Stimulated activated CD4-positive, alpha-beta T cell treated with anti-CD3 and anti-CD28 coated beads, Interleukin-2, amount 100 ng/mL, for 24 hours (primary cell): ENCODE measurements around the gene AOX1.
A peak's percentile ranks its signal among the peaks of the same experiment; 100 is the strongest.
"Not testable (repeated sequence)": the region's sequence is repeated elsewhere in the genome, so short reads cannot be mapped to it uniquely, and the experiment has no call there.

Source experiments
- DNase-seq, 2 donors: peaks; one replicate each; pipeline ENCODE4 v3.0.0-alpha.2; 2020

Gene AOX1

GRCh38 chr2:200585730-200586643, at the start of gene AOX1:
TSS of gene AOX1 (plus strand) at chr2:200586014. CDS start at chr2:200586109, 95 bp downstream.
- DNase-seq: peak in 1 of 2 donors; percentile 35

- no peak for DNase-seq
Observed at GRCh38 chr2:200538139-200538538, 47.7 kb upstream of the AOX1 start.

GRCh38 chr2:200540793-200541192, 45.0 kb upstream of the AOX1 start:
- DNase-seq: no peak

GRCh38 chr2:200566596-200566995, 19.2 kb upstream of the AOX1 start:
- DNase-seq: not testable (repeated sequence)

- no peak for DNase-seq
Observed at GRCh38 chr2:200567932-200568331, 17.9 kb upstream of the AOX1 start.

- DNase-seq: no peak
Observed at GRCh38 chr2:200575957-200576356, 9.9 kb upstream of the AOX1 start.

- no peak for DNase-seq
Observed at GRCh38 chr2:200577027-200577426, 8.8 kb upstream of the AOX1 start.

GRCh38 chr2:200578778-200579177, 7.0 kb upstream of the AOX1 start:
- no peak for DNase-seq

- DNase-seq: no peak
Observed at GRCh38 chr2:200584639-200585038, 1.2 kb upstream of the AOX1 start.

- DNase-seq: no peak
Observed at GRCh38 chr2:200585340-200585729, 479 bp upstream of the AOX1 start.

GRCh38 chr2:200586644-200586975, 796 bp downstream of the AOX1 start:
- no peak for DNase-seq

GRCh38 chr2:200587007-200587616, 1.3 kb downstream of the AOX1 start:
- DNase-seq: no peak

GRCh38 chr2:200588076-200588678, 2.4 kb downstream of the AOX1 start:
- no peak for DNase-seq

GRCh38 chr2:200590090-200590489, 4.3 kb downstream of the AOX1 start:
- DNase-seq: no peak

- no peak for DNase-seq
Observed at GRCh38 chr2:200591308-200591707, 5.5 kb downstream of the AOX1 start.

GRCh38 chr2:200592406-200593075, 6.7 kb downstream of the AOX1 start:
- DNase-seq: no peak

- DNase-seq: no peak
Observed at GRCh38 chr2:200593905-200594304, 8.1 kb downstream of the AOX1 start.

- DNase-seq: no peak
Observed at GRCh38 chr2:200595913-200596312, 10.1 kb downstream of the AOX1 start.

GRCh38 chr2:200596774-200597570, 11.2 kb downstream of the AOX1 start:
- DNase-seq: no peak

GRCh38 chr2:200599206-200599605, 13.4 kb downstream of the AOX1 start:
- no peak for DNase-seq

GRCh38 chr2:200600549-200601225, 14.9 kb downstream of the AOX1 start:
- DNase-seq: no peak

GRCh38 chr2:200602584-200602983, 16.8 kb downstream of the AOX1 start:
- DNase-seq: no peak
